HG02943 (cell line): ENCODE results near the gene STKLD1.

ENCODE experiments used
- ATAC-seq: cut with Tn5 transposase; IDR thresholded peaks from one replicate; pipeline ENCODE4 v1.9.1; 2021; ENCODE audit warnings: mild to moderate bottlenecking, low read depth, moderate library complexity; ENCODE audit not compliant: unreplicated experiment

The STKLD1 gene

DNA sequence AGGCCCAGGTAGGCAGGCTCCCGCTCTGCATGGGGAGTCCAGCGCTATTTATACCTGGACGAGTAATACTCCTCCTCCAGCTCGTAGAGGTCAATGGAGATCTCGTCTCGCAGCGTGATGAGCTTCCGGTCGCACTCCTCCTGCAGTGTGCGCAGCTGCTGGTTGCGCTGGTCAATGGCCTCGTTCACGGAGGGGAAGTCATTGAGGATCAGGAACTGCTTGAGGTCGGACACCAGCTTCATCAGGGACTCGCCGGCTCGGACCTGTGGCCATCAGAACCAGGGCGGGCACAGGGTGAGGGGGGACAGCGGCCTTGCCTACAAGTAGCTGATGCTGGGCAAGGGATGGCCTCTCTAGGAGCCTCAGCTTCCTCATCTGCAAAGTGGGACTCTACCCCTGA is 32.1 kb upstream of the STKLD1 start:
- no peak for ATAC-seq

- no peak for ATAC-seq
These were observed 31.2 kb upstream of the STKLD1 start for GRCh38 chr9:133344979-133345378.

DNA sequence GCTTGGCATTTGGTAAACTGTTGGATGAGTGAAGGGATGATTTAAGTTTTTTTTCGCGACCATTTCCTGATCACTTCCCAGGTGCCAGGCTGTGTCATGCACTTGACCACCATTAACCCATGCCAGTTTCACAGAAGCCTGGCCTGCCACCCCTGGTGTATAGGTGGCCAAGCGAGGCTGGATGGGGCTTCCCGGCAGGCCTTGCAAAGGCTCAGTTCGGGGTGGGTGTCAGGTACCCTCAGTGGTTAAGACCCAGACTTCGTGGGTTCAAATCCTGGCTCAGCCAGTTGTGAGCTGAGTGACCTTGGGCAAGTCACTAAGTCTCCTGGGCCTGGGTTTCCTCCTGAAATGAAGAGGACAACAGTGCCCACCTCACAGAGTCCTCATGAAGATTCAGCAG is 30.6 kb upstream of the STKLD1 start:
- ATAC-seq, result no peak

DNA sequence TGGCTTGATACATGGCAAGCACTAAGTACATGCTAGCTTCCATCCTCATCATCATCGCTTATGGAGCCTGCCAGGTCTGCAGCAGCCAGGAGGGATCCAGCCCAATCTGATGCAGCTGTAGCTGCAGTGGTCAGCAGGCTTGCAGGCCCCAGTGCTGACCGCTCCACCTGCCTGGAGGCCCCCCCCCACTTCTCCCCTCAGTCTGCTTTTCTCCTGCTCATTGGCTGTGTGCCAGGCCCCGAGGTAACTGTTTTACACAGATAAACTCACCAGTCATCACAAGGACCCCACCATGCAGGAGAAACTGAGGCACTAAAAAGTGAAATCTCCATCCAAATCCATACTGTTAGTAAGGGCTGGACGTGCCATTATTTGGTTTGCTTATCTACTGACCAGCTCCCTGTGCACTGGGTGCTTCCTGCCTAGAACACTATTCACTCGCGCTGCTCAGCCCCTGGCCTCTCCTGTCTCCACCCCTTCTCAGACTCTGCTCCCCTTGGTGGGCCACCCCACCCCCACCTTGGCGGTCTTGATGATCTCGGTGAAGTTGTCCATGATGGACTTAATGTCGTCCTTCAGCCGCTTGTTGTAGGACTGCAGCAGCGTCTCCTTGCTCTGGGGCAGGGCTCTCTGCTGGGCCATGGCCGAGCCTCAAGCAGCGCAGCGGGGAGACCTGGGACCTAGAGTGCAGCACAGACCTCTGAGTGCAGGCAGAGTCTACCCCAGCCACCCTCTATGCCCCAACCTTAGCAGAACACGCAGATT is 30.0 kb upstream of the STKLD1 start:
- no peak for ATAC-seq

DNA sequence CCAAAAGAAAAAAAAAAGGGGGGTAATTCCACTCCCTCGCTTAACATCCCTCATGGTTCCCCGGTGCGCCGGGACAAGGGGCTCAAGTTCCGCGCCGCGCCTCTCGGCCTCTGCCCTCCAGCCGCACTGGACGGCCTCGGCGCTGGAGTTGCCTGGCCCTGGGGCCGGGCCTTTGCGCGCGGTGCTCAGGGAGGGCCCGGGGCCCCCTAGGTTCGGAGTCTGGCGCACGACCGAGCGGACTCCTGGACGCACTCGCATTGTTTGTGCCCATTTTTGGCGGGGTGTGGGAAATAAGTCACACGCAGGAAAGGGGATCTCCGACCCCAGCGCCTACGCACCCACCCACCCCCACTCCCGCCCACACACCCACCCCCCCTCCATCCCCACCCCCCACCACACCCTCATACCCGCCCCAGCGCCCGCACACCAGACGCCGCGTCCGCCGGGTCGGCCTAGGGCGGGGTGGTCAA is 28.6 kb upstream of the STKLD1 start:
- ATAC-seq, result peak; percentile 29

GRCh38 chr9:133347985-133348717 is 28.0 kb upstream of the STKLD1 start, which contains the start of the genes MED22 and RPL7A:
MED22 (minus strand) TSS chr9:133348131; CDS start chr9:133346662, 1,469 bp downstream.
RPL7A (plus strand) TSS chr9:133348218; CDS start chr9:133348244, 26 bp downstream.
- peak; percentile 75 for ATAC-seq

DNA sequence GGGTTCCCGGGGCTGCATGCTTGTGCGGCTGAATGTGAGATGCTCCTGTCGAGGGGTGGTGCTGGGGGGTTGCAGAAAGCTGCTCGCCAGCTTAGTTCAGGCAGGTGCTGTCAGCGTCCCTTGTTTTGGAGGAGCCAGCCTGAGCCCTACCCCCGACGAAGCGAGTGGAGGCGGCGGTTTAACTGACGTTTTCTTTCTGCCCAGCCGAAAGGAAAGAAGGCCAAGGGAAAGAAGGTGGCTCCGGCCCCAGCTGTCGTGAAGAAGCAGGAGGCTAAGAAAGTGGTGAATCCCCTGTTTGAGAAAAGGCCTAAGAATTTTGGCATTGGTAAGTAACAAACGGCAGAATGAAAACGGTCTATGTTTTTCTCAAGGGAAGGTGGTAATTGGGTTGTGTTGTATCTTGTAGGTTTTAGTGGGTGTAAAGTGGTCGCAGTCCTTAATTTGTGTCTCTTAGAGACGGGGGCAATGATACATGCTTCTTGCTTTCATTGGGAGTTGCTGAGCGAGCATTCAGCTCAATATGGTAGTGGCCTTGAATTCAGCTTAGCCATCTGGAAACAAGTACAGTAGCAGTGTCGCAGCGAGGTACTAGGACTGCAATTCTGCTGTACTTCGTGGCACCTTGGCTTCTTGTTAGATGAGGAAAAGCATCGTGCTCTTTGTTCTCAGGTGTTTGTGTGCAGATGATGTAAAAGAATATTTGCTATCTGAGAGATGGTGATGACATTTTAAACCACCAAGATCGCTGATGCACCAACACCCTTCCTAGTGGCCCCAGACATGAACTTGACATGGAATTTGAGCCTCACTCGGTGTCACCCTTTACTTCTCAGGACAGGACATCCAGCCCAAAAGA is 27.2 kb upstream of the STKLD1 start:
- no peak for ATAC-seq

- no peak for ATAC-seq
These were observed 26.1 kb upstream of the STKLD1 start for GRCh38 chr9:133349965-133350616.

GRCh38 chr9:133351526-133351907 is 24.6 kb upstream of the STKLD1 start:
- no peak for ATAC-seq

- no peak for ATAC-seq
These were observed 24.1 kb upstream of the STKLD1 start for GRCh38 chr9:133351908-133352634.

DNA sequence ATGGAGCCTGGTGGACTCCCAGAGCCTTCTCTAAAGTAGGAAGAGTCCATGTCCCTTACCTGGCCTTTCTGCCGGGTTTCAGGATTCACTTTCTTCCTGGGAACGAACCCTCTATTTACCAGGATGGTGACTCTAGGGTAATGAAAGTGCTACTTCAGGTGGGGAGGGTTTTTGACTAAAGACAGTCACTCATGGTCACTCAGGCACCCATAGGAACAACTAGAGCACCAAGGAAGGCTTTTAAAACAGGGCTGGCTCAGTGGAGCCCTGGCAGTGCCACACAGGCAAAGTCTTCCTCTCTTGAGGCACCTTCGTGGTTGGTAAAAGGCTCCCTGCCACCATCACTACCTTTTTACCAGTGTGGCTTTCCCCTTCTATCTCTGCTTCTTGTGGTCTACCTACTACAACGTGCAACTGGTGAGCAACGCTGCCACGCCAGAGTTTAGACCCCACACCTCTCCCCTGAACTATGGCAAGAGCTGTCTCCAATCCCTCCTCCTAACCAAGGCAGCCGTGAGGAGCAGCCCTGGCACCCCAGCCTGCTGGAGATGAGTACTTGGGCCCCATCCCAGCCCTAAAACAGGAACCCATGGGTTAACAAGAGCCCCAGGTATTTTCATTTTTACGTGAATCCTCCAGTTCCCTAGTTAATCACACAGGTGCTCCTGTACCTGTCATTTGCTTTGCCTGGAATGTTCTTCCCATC is 23.4 kb upstream of the STKLD1 start:
- ATAC-seq, result no peak

- no peak for ATAC-seq
These were observed 22.6 kb upstream of the STKLD1 start for GRCh38 chr9:133353548-133353947.

- ATAC-seq, result no peak
These were observed 21.4 kb upstream of the STKLD1 start for GRCh38 chr9:133354766-133355165.

GRCh38 chr9:133355881-133356357 is 20.2 kb upstream of the STKLD1 start:
- peak; percentile 20 for ATAC-seq

- ATAC-seq, result peak; percentile 53
These were observed 19.6 kb upstream of the STKLD1 start, which contains the start of the genes SURF1 and SURF2 for GRCh38 chr9:133356391-133357091. SURF1 (minus strand) TSS chr9:133356487; CDS start chr9:133356453, 34 bp downstream. SURF2 (plus strand) TSS chr9:133356550; CDS start chr9:133356593, 43 bp downstream.

GRCh38 chr9:133357656-133358055 is 18.5 kb upstream of the STKLD1 start:
- no peak for ATAC-seq

GRCh38 chr9:133359399-133360175 is 16.6 kb upstream of the STKLD1 start:
- ATAC-seq, result no peak
